HepG2 (cell line): Measurements from ENCODE around the gene ZIK1. TPM values are rescaled to one million over a fixed set of nuclear protein-coding genes. Genes with fewer than 3 reads are reported as not detected.

ENCODE experiments used
- GABPA ChIP-seq, 2 experiments: IDR thresholded peaks; 2 replicates each; pipeline ENCODE4 v1.6.1; 2011 to 2016; ENCODE audit warnings: low read depth in 2 of 2, low read length in 1 of 2, missing biosample characterization in 1 of 2, missing genetic modification characterization in 1 of 2
- HOXA5 ChIP-seq: sonication (generic); formaldehyde crosslinking; IDR thresholded peaks from 2 replicates; pipeline ENCODE4 v1.4.0; 2020; ENCODE audit warnings: missing genetic modification reagents
- MIXL1 ChIP-seq: IDR thresholded peaks from 2 replicates; pipeline ENCODE4 v1.6.1; 2016
- NFIB ChIP-seq: sonication (generic); formaldehyde crosslinking; IDR thresholded peaks from 2 replicates; pipeline ENCODE4 v1.9.0; 2021; ENCODE audit warnings: missing genetic modification reagents, mild to moderate bottlenecking, borderline replicate concordance
- PHF20 ChIP-seq: sonication (generic); formaldehyde crosslinking; IDR thresholded peaks from 2 replicates; pipeline ENCODE4 v1.5.0; 2020; ENCODE audit warnings: mild to moderate bottlenecking, missing genetic modification reagents
- RBFOX2 ChIP-seq: fragments of 200-400 bp; formaldehyde crosslinking; IDR thresholded peaks from 2 replicates; pipeline ENCODE4 v1.6.1; 2017; ENCODE audit warnings: low read depth, mild to moderate bottlenecking, low read length
- RXRB ChIP-seq: IDR thresholded peaks from 2 replicates; pipeline ENCODE4 v1.6.1; 2016; ENCODE audit warnings: borderline replicate concordance, missing genetic modification reagents, missing compliant biosample characterization
- TMF1 ChIP-seq: sonication (generic); formaldehyde crosslinking; IDR thresholded peaks from 2 replicates; pipeline ENCODE4 v1.8.1; 2022; ENCODE audit warnings: low read depth, missing genetic modification reagents
- ZHX2 ChIP-seq, 2 experiments: sonication (generic) in 1 of 2; formaldehyde crosslinking in 1 of 2; IDR thresholded peaks; 2 replicates each; pipeline versions ENCODE4 v1.6.1 to v1.9.0; 2014 to 2022; ENCODE audit warnings: antibody characterized with exemption in 1 of 2, borderline replicate concordance in 1 of 2, inconsistent platforms in 1 of 2, low read depth in 1 of 2, missing genetic modification reagents in 1 of 2
- ZIK1 ChIP-seq: sonication (generic); formaldehyde crosslinking; IDR thresholded peaks from 2 replicates; pipeline ENCODE4 v1.5.0; 2020; ENCODE audit warnings: mild to moderate bottlenecking, low read depth, missing genetic modification reagents, borderline replicate concordance
- ZNF10 ChIP-seq: sonication (generic); formaldehyde crosslinking; IDR thresholded peaks from 2 replicates; pipeline ENCODE4 v1.4.0; 2020; ENCODE audit warnings: mild to moderate bottlenecking, low read depth, missing genetic modification reagents, borderline replicate concordance
- ZNF350 ChIP-seq: sonication (generic); formaldehyde crosslinking; IDR thresholded peaks from 2 replicates; pipeline ENCODE4 v1.4.0; 2020; ENCODE audit warnings: mild to moderate bottlenecking, low read depth, missing genetic modification reagents, borderline replicate concordance
- ZNF788 ChIP-seq: sonication (generic); formaldehyde crosslinking; IDR thresholded peaks from 2 replicates; pipeline ENCODE4 v1.5.0; 2020; ENCODE audit warnings: mild to moderate bottlenecking, missing genetic modification reagents, borderline replicate concordance
- polyA plus RNA-seq, 8 experiments: library from polyadenylated mRNA; depleted of rRNA in 3 of 8; stranded (reverse) in 7 of 8; unstranded in 1 of 8; fragments of >200 nt; fragmentation: Illumina TruSeq in 4 of 8; extraction: Trizol in 4 of 8; gene quantifications; 2 replicates each; pipeline versions ENCODE4 v1.2.1 to v1.2.3, GENCODE V29; 2011 to 2016; ENCODE audit warnings: low read depth in 4 of 8, missing spikeins in 1 of 8, mixed read lengths in 1 of 8; ENCODE audit not compliant: insufficient read depth in 1 of 8
- total RNA-seq, 5 experiments: library from RNA; depleted of rRNA; stranded (reverse); fragments of >200 nt; fragmentation: Illumina TruSeq; extraction: Trizol; gene quantifications; 2 replicates each; pipeline ENCODE4 v1.2.3, GENCODE V29; 2016; ENCODE audit warnings: low read depth in 1 of 5

The ZIK1 gene
- total and polyA plus RNA-seq, 2 of the 13 experiments (the other 11 are each of a cell fraction or from before 2014, with no cell fraction given), result 2.1 to 7.2 TPM

DNA sequence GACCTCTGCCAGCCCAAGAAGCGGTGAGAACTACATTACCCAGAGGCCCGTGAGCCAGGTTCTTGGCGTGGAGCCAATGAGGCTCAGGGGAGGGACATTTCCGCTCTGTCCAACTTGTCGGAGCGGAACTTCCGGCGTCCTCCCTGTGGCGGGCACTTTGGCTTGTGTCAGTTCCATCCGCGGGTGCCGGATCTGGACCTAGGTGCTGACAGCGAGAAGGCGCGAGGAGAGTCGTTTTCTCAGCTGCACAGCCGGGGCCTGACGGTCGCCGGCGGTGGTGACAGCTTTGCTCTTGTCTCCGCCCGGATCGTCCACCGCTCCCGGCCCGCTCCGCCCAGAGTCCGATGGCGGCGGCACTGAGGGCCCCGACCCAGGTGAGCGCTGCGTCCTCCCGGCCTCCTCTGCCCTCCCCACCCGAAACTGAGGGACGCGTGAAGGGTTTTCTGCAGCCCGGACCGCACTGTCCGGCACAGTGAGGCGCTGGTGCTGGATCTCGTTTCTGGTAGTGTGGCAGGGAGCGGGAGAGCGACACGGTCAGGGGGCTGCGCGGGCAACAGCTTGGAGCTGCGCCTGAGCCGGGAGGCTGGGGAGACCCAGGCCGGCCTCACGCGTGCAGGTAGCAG, 15.9 kb downstream of the ZIK1 start, which contains the start of gene ZNF530 (continued):
- TF ChIP-seq RBFOX2 (0 out of 2 replicates have a peak, but pooled peaks have one; percentile 30), ZNF10 (CRISPR knock-in tag) (no peak), MIXL1 (CRISPR knock-in tag) (0 out of 2 replicates have a peak, but pooled peaks have one; percentile 43), ZNF788 (CRISPR knock-in tag) (peak; percentile 87), TMF1 (CRISPR knock-in tag) (no peak), ZHX2 (IDR thresholded peaks at IDR 0.05; ENCODE audit: low read depth) (peak; percentile 76), ZHX2 (CRISPR knock-in tag; IDR thresholded peaks at IDR 0.05; ENCODE audit: borderline replicate concordance) (no peak), NFIB (CRISPR knock-in tag) (peak; percentile 99; the same call in 1 of the 2 replicates), ZIK1 (0 out of 2 replicates have a peak, but pooled peaks have one; percentile 30), ZNF350 (peak; percentile 78; the same call in 1 of the 2 replicates), PHF20 (CRISPR knock-in tag) (peak; percentile 88), RXRB (peak; percentile 17; the same call in 1 of the 2 replicates), GABPA (IDR thresholded peaks at IDR 0.05; ENCODE audit: low read depth, low read length) (peak; percentile 97), GABPA (CRISPR knock-in tag; IDR thresholded peaks at IDR 0.05; ENCODE audit: low read depth) (peak; percentile 99), HOXA5 (peak; percentile 78)
